Measurements from ENCODE around the gene ZSCAN21.

GRCh38 chr7:100040575-100040974 lies 9.0 kb upstream of the ZSCAN21 start:
- TF ChIP-seq, protein P1, sequence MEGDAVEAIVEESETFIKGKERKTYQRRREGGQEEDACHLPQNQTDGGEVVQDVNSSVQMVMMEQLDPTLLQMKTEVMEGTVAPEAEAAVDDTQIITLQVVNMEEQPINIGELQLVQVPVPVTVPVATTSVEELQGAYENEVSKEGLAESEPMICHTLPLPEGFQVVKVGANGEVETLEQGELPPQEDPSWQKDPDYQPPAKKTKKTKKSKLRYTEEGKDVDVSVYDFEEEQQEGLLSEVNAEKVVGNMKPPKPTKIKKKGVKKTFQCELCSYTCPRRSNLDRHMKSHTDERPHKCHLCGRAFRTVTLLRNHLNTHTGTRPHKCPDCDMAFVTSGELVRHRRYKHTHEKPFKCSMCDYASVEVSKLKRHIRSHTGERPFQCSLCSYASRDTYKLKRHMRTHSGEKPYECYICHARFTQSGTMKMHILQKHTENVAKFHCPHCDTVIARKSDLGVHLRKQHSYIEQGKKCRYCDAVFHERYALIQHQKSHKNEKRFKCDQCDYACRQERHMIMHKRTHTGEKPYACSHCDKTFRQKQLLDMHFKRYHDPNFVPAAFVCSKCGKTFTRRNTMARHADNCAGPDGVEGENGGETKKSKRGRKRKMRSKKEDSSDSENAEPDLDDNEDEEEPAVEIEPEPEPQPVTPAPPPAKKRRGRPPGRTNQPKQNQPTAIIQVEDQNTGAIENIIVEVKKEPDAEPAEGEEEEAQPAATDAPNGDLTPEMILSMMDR (IDR thresholded peaks at IDR 0.05) = no peak
- TF ChIP-seq POLR2A (IDR thresholded peaks at IDR 0.05) = no peak

Measured in body of pancreas (tissue), 4 donors.